HCT116 (cell line): ENCODE results near the gene SNAP29. TPM values are rescaled to one million over a fixed set of nuclear protein-coding genes. Genes with fewer than 3 reads are reported as not detected.
A peak's percentile ranks its signal among the peaks of the same experiment; 100 is the strongest.

Source experiments
- ATAC-seq: fragments of 200-7000 bp; cut with Tn5 transposase; 2 replicates; pipeline ENCODE4 v1.9.1; 2020; ENCODE audit warnings: mild to moderate bottlenecking, moderate library complexity
- BruUV-seq: library from RNA; stranded (reverse); fragments of 400-500 nt; replicated peaks from 2 replicates; lab custom pipeline; 2021; lab: Mats Ljungman, UMichigan
- CTCF ChIA-PET: fragments of 300-600 bp; sonication (Branson Sonifier 250); formaldehyde crosslinking; loops from one replicate; lab custom pipeline; 2021; ENCODE audit warnings: antibody characterized with exemption; lab: Charles Lee
- POLR2A ChIA-PET: fragments of 300-600, 350-600 bp; sonication (Branson Sonifier 250); formaldehyde crosslinking; loops from one replicate; lab custom pipeline; 2021; ENCODE audit warnings: antibody characterized with exemption; lab: Charles Lee
- RAD21 ChIA-PET, 2 experiments: fragments of 300-600 bp; sonication (Branson Sonifier 250); formaldehyde crosslinking; loops; one replicate each; lab custom pipeline; 2023; ENCODE audit warnings: low total read pairs in 2 of 2; ENCODE audit not compliant: uncharacterized antibody in 2 of 2, unreplicated experiment in 2 of 2, low non-redundant PET in 1 of 2; lab: Charles Lee
- DNase-seq: peaks from one replicate; pipeline ENCODE4 v3.0.0-alpha.2; 2010; ENCODE audit warnings: low read depth, low spot score
- H2AFZ ChIP-seq: fragments of 200-600 bp; shearing (Covaris generic), sonication (generic); 2 replicates; pipeline ENCODE4 v1.6.1; 2017; ENCODE audit warnings: low read depth, mixed run types, mixed read lengths, antibody characterized with exemption, low read length; ENCODE audit not compliant: poor library complexity, severe bottlenecking
- H3K27ac ChIP-seq: 2 replicates; pipeline ENCODE4 v1.5.1; 2012; ENCODE audit warnings: low read depth, low read length
- H3K27me3 ChIP-seq: fragments of 200-600 bp; sonication (generic); 2 replicates; pipeline ENCODE4 v1.6.1; 2016; ENCODE audit warnings: mixed run types, low read length, mixed read lengths; ENCODE audit not compliant: insufficient read depth
- H3K36me3 ChIP-seq, 2 experiments: fragments of 200-500 bp in 1 of 2; fragments of 200-600 bp in 1 of 2; sonication (Bioruptor generic) in 1 of 2; sonication (generic) in 1 of 2; 2 replicates each; pipeline versions ENCODE4 v1.5.1 to v1.6.1; 2014 to 2016; ENCODE audit warnings: low read length in 2 of 2, inconsistent platforms in 1 of 2, mixed read lengths in 1 of 2, mixed run types in 1 of 2; ENCODE audit not compliant: insufficient read depth in 2 of 2, control insufficient read depth in 1 of 2
- H3K4me1 ChIP-seq, 2 experiments: fragments of 200-600 bp in 1 of 2; sonication (generic) in 1 of 2; 2 replicates each; pipeline versions ENCODE4 v1.5.1 to v1.6.1; 2012 to 2017; ENCODE audit warnings: low read length in 2 of 2, inconsistent platforms in 1 of 2, mild to moderate bottlenecking in 1 of 2, mixed read lengths in 1 of 2, mixed run types in 1 of 2, moderate library complexity in 1 of 2; ENCODE audit not compliant: insufficient read depth in 2 of 2, control insufficient read depth in 1 of 2
- H3K4me2 ChIP-seq: fragments of 200-600 bp; sonication (generic); 2 replicates; pipeline ENCODE4 v1.6.1; 2017; ENCODE audit warnings: mixed run types, low read length, mixed read lengths
- H3K4me3 ChIP-seq, 2 experiments: fragments of 200-600 bp in 1 of 2; sonication (generic) in 1 of 2; replicated peaks in 1 of 2; 2 replicates each; pipeline ENCODE4 v1.5.1; 2011 to 2016; ENCODE audit warnings: low read length in 2 of 2, control low read depth in 1 of 2, low read depth in 1 of 2, mild to moderate bottlenecking in 1 of 2, mixed read lengths in 1 of 2, mixed run types in 1 of 2
- H3K79me2 ChIP-seq: fragments of 200-600 bp; sonication (generic); 2 replicates; pipeline ENCODE4 v1.6.1; 2017; ENCODE audit warnings: mild to moderate bottlenecking, mixed run types, low read length, moderate library complexity, mixed read lengths; ENCODE audit not compliant: insufficient read depth
- H3K9ac ChIP-seq: fragments of 200-600 bp; sonication (generic); 2 replicates; pipeline ENCODE4 v1.6.1; 2016; ENCODE audit warnings: low read length, mixed read lengths
- H3K9me2 ChIP-seq: fragments of 200-600 bp; sonication (generic), shearing (Covaris generic); 2 replicates; pipeline ENCODE4 v1.6.1; 2017; ENCODE audit warnings: mixed run types, mild to moderate bottlenecking, moderate library complexity; ENCODE audit not compliant: insufficient read depth
- H3K9me3 ChIP-seq, 2 experiments: fragments of 200-500 bp in 1 of 2; fragments of 200-600 bp in 1 of 2; sonication (Bioruptor generic) in 1 of 2; sonication (generic) in 1 of 2; 2 replicates each; pipeline ENCODE4 v1.6.1; 2014 to 2017; ENCODE audit warnings: low read length in 2 of 2, mixed read lengths in 2 of 2, inconsistent platforms in 1 of 2, low read depth in 1 of 2, mild to moderate bottlenecking in 1 of 2, mixed run types in 1 of 2, moderate library complexity in 1 of 2; ENCODE audit not compliant: control insufficient read depth in 1 of 2, insufficient read depth in 1 of 2
- H4K20me1 ChIP-seq: fragments of 200-600 bp; sonication (generic), shearing (Covaris generic); 2 replicates; pipeline ENCODE4 v1.6.1; 2017; ENCODE audit warnings: mixed run types, mild to moderate bottlenecking, moderate library complexity; ENCODE audit not compliant: insufficient read depth
- CTCF ChIP-seq, 3 experiments: fragments of 200-600 bp in 1 of 3; sonication (generic) in 1 of 3; IDR thresholded peaks in 2 of 3; conservative IDR thresholded peaks in 1 of 3; 2 replicates each; pipeline ENCODE4 v1.5.1; 2012 to 2017; ENCODE audit warnings: low read depth in 2 of 3, low read length in 2 of 3, antibody characterized with exemption in 1 of 3, borderline replicate concordance in 1 of 3, control low read depth in 1 of 3, mild to moderate bottlenecking in 1 of 3, mixed read lengths in 1 of 3, mixed run types in 1 of 3, moderate library complexity in 1 of 3; ENCODE audit not compliant: insufficient read depth in 1 of 3
- RAD21 ChIP-seq: IDR thresholded peaks from 2 replicates; pipeline ENCODE4 v1.6.1; 2012; ENCODE audit warnings: low read depth, mild to moderate bottlenecking
- SP1 ChIP-seq: IDR thresholded peaks from 2 replicates; pipeline ENCODE4 v1.6.1; 2012; ENCODE audit warnings: low read depth
- ZFX ChIP-seq: fragments of 450-650 bp; IDR thresholded peaks from 2 replicates; pipeline ENCODE4 v1.6.1; 2017
- intact Hi-C: fragments of 100-400 bp; cut with micrococcal nuclease; formaldehyde crosslinking; loops from 2 replicates; pipeline ENCODE4 v1.10.0; 2022
- total RNA-seq: library from RNA; stranded (reverse); gene quantifications from one replicate; pipeline ENCODE4 v1.2.1, GENCODE V29; 2021; ENCODE audit not compliant: unreplicated experiment
- TF ChIP-seq, protein P1 (sequence below): IDR thresholded peaks from 2 replicates; pipeline ENCODE4 v1.6.1; 2012

Gene SNAP29
- total RNA-seq, 1 experiment from 2014 or later = 27.3 TPM

DNA sequence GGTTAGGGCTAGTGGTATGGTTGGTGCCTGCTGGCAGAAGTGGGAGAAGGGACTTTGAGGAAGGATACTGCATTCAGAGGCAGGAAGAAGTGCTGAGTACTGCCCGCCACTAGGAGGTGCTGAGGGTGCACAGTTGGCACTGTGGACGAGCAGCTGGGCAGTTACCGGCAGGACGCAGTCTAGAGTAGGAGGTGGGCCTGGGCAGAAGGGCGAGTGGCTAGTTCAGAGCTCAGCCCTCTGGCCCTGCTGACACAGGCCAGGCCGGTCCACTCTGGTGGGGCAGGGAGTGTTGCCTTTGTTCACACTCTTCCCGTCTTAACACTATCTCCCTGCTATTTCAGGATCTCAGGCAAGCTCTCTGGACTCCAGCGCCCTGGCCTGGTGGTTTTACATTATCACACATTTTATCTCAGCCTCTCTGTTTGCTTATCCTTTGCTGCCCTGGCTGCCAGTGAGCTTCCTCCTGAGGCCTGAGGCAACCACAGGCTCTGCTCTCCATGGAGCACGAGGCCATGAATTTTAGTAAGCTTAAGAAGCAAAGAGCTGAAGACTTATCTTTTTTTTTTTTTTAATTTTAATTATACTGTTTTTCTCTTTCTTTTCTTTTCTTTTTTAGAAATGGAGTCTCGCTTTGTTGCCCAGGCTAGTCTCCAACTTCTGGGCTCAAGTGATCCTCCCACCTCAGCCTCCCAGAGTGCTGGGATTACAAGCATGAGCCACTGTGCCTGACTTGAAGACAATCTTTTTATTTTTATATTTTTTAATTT lies 26.9 kb downstream of the SNAP29 start:
- RAD21 ChIA-PET = interaction anchor here (0.7 to 1.4 kb wide), 7 partner anchors 70 to 217 kb away, joined by 3 to 5 read pairs (median 3); no protein-coding TSS in a partner anchor
- Histone ChIP-seq H4K20me1 (no peaks in the 10 kb centered on the region), H2AFZ (no peak overlapping the region), H3K9me3 (no peaks in the 10 kb centered on the region), H3K79me2 (no peaks in the 10 kb centered on the region), H3K4me2 (peak overlapping the region; percentile 45), H3K9me2 (no peaks in the 10 kb centered on the region), H3K27ac (peak overlapping the region; percentile 39), H3K9ac (no peak overlapping the region), H3K27me3 (no peaks in the 10 kb centered on the region), H3K36me3 (peaks cover 0 to 10% of the 10 kb centered on the region in 2 experiments; a peak in 3 of 4 replicates), H3K4me1 (peaks cover 3 to 17% of the 10 kb centered on the region in 2 experiments; a peak in 3 of 4 replicates), H3K4me3 (no peak overlapping the region)
- ATAC-seq (peak; percentile 100), DNase-seq (peak; percentile 58)
- intact Hi-C loops = loop anchor here (1.0 kb wide), 1 partner anchor 71 kb away; no protein-coding TSS in a partner anchor
- TF ChIP-seq RAD21 = peak; percentile 94
- TF ChIP-seq ZFX = no peak
- peak; percentile 91 to 97 (median 95) for TF ChIP-seq CTCF (IDR thresholded peaks at IDR 0.05 in 2 of 3, conservative IDR thresholded peaks at IDR 0.05 in 1 of 3; ENCODE audit: borderline replicate concordance in 1 of 3, insufficient read depth in 1 of 3, low read depth in 2 of 3, low read length in 2 of 3)
- TF ChIP-seq SP1 = no peak
- TF ChIP-seq, protein P1, sequence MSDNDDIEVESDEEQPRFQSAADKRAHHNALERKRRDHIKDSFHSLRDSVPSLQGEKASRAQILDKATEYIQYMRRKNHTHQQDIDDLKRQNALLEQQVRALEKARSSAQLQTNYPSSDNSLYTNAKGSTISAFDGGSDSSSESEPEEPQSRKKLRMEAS = no peak
- POLR2A ChIA-PET = interaction anchor here (1.0 to 1.4 kb wide), 3 partner anchors 71 to 116 kb away, joined by 4 read pairs; partner anchors contain the start of genes LZTR1 and THAP7
- BruUV-seq = no TSS peak
- CTCF ChIA-PET = interaction anchor here (0.7 to 2.2 kb wide), 29 partner anchors 9 to 217 kb away, joined by 3 to 21 read pairs (median 4); partner anchors contain the start of genes CRKL, LZTR1, SNAP29 and THAP7
